Ovary (tissue), 3 donors: ENCODE measurements around the gene MALRD1.

Source experiments
- EP300 ChIP-seq: sonication (generic); formaldehyde crosslinking; IDR thresholded peaks from one replicate; pipeline ENCODE4 v1.6.1; 2017; ENCODE audit warnings: antibody characterized with exemption
- POLR2A ChIP-seq: fragments of 450-650 bp; IDR thresholded peaks from one replicate; pipeline ENCODE4 v1.6.1; 2017; ENCODE audit warnings: antibody characterized with exemption, mild to moderate bottlenecking, moderate library complexity
- TF ChIP-seq, protein P1 (sequence below), 3 donors: fragments of 450-650 bp in 2 of 3; fragments of 200-600 bp in 1 of 3; IDR thresholded peaks; one replicate each; pipeline versions ENCODE4 v1.5.1 to v1.8.0; 2016 to 2022; ENCODE audit warnings: antibody characterized with exemption in 3 of 3, mild to moderate bottlenecking in 1 of 3
- donor health status: DM: no; HTN: no; CAD: no.

DNA sequence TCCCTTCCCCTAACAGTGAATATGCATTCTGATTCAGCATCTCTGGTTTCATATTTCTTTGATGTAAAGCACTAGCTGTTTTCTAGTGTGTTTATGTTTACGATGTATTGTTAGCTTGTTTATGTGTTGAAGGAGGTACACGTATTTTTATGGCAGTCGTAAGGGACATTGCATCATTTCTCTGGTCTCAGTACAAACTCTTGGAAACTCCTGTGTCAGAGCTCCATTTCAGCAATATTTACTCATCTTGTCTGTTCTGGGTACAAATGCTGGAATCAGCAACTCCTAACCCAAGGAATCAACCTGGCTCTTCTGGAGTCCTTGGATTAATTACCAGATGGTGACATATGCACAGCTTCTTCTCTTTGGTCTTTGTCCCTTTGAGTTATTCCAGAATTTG lies 497.6 kb downstream of the MALRD1 start:
- TF ChIP-seq, protein P1, sequence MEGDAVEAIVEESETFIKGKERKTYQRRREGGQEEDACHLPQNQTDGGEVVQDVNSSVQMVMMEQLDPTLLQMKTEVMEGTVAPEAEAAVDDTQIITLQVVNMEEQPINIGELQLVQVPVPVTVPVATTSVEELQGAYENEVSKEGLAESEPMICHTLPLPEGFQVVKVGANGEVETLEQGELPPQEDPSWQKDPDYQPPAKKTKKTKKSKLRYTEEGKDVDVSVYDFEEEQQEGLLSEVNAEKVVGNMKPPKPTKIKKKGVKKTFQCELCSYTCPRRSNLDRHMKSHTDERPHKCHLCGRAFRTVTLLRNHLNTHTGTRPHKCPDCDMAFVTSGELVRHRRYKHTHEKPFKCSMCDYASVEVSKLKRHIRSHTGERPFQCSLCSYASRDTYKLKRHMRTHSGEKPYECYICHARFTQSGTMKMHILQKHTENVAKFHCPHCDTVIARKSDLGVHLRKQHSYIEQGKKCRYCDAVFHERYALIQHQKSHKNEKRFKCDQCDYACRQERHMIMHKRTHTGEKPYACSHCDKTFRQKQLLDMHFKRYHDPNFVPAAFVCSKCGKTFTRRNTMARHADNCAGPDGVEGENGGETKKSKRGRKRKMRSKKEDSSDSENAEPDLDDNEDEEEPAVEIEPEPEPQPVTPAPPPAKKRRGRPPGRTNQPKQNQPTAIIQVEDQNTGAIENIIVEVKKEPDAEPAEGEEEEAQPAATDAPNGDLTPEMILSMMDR (IDR thresholded peaks at IDR 0.05) = no peak
- no peak for TF ChIP-seq POLR2A
- no peak for TF ChIP-seq EP300
